ENCODE data around the gene BCAN.
"Not testable (repeated sequence)": the region's sequence is repeated elsewhere in the genome, so short reads cannot be mapped to it uniquely, and the experiment has no call there.

The BCAN gene

GRCh38 chr1:156629823-156630449 lies 12.0 kb upstream of the BCAN start:
- Histone ChIP-seq H3K9me3 (ENCODE audit: control insufficient read depth, insufficient read depth, low read length) (no peaks in the 10 kb centered on the region), H3K27me3 (ENCODE audit: control insufficient read depth, insufficient read depth, low read length) (peaks cover 22% of the 10 kb centered on the region)

DNA sequence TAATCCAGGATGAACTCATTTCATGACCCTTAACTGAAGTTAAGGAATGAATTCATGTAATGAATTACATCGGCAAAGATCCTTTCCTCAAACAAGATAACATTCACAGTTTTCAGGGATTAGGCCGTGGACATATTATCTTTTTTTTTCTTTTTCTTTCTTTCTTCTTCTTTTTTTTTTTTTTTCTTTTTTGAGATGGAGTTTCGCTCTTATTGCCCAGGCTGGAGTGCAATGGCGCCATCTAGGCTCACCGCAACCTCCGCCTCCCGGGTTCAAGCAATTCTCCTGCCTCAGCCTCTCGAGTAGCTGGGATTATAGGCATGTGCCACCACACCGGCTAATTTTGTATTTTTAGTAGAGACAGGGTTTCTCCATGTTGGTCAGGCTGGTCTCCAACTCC lies 10.8 kb upstream of the BCAN start:
- H3K9me3 ChIP-seq (ENCODE audit: control insufficient read depth, insufficient read depth, low read length); H3K4me3 ChIP-seq (ENCODE audit: low read depth, low read length); H3K36me3 ChIP-seq (ENCODE audit: control insufficient read depth, insufficient read depth, low read length); H3K9ac ChIP-seq (ENCODE audit: low read depth, low read length); H3K27ac ChIP-seq (ENCODE audit: low read depth, low read length); H3K4me1 ChIP-seq (ENCODE audit: control insufficient read depth, insufficient read depth, low read length): not testable (repeated sequence)
- H3K27me3 ChIP-seq (ENCODE audit: control insufficient read depth, insufficient read depth, low read length) = peaks cover 10% of the 10 kb centered on the region

More at GRCh38 chr1:156629823-156630449, 12.0 kb upstream of the BCAN start:
- no peak overlapping the region for H3K27ac ChIP-seq (ENCODE audit: low read depth, low read length)
- peaks cover 3% of the 10 kb centered on the region for H3K4me1 ChIP-seq (ENCODE audit: control insufficient read depth, insufficient read depth, low read length)
- no peak overlapping the region for H3K4me3 ChIP-seq (ENCODE audit: low read depth, low read length)
- H3K9ac ChIP-seq (ENCODE audit: low read depth, low read length) = no peak overlapping the region
- no peaks in the 10 kb centered on the region for H3K36me3 ChIP-seq (ENCODE audit: control insufficient read depth, insufficient read depth, low read length)

GRCh38 chr1:156632355-156632754 lies 9.6 kb upstream of the BCAN start:
- no peak overlapping the region for H3K4me3 ChIP-seq (ENCODE audit: low read depth, low read length)

GRCh38 chr1:156638189-156638985 lies 3.5 kb upstream of the BCAN start:
- no peaks in the 10 kb centered on the region for H3K36me3 ChIP-seq (ENCODE audit: control insufficient read depth, insufficient read depth, low read length)
- H3K9me3 ChIP-seq (ENCODE audit: control insufficient read depth, insufficient read depth, low read length) = no peaks in the 10 kb centered on the region

More at GRCh38 chr1:156632355-156632754, 9.6 kb upstream of the BCAN start:
- Histone ChIP-seq H3K9ac (ENCODE audit: low read depth, low read length) (no peak overlapping the region), H3K27ac (ENCODE audit: low read depth, low read length) (no peak overlapping the region), H3K27me3 (ENCODE audit: control insufficient read depth, insufficient read depth, low read length) (peaks cover 4% of the 10 kb centered on the region; the same call in 1 of the 2 replicates), H3K4me1 (ENCODE audit: control insufficient read depth, insufficient read depth, low read length) (no peaks in the 10 kb centered on the region), H3K36me3 (ENCODE audit: control insufficient read depth, insufficient read depth, low read length) (no peaks in the 10 kb centered on the region), H3K9me3 (ENCODE audit: control insufficient read depth, insufficient read depth, low read length) (no peaks in the 10 kb centered on the region)

DNA sequence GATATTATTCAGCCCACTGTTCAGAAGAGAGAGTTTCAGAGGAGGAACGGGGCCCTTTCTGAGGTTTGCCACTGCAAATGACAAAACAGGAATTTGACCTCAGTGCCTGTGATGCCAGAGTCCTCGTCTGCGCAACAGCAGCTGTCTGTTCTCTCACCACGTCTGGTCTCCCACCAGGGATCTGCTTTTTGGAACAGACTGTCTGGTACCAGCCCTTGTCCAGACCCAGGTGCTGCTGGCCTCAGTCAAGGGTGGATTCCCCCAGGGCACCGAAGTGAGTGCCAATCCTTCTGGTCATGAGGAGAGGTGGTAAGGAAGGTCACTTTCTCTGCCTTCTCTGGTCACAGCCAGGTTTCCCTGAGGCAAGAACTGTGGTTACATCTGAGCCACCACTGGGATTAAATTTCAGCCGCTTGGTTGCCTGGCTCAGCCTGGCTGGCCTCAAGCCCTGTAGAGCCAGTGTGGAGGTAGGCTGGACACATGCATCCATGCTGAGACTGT lies 2.3 kb upstream of the BCAN start:
- no peak overlapping the region for H3K9ac ChIP-seq (ENCODE audit: low read depth, low read length)
- H3K27me3 ChIP-seq (ENCODE audit: control insufficient read depth, insufficient read depth, low read length) = peaks cover 68% of the 10 kb centered on the region

More at GRCh38 chr1:156638189-156638985, 3.5 kb upstream of the BCAN start:
- no peak overlapping the region for H3K27ac ChIP-seq (ENCODE audit: low read depth, low read length)
- H3K27me3 ChIP-seq (ENCODE audit: control insufficient read depth, insufficient read depth, low read length) = peaks cover 56% of the 10 kb centered on the region
- peaks cover 17% of the 10 kb centered on the region; the same call in 1 of the 2 replicates for H3K4me1 ChIP-seq (ENCODE audit: control insufficient read depth, insufficient read depth, low read length)
- no peak overlapping the region for H3K9ac ChIP-seq (ENCODE audit: low read depth, low read length)
- H3K4me3 ChIP-seq (ENCODE audit: low read depth, low read length) = no peak overlapping the region

DNA sequence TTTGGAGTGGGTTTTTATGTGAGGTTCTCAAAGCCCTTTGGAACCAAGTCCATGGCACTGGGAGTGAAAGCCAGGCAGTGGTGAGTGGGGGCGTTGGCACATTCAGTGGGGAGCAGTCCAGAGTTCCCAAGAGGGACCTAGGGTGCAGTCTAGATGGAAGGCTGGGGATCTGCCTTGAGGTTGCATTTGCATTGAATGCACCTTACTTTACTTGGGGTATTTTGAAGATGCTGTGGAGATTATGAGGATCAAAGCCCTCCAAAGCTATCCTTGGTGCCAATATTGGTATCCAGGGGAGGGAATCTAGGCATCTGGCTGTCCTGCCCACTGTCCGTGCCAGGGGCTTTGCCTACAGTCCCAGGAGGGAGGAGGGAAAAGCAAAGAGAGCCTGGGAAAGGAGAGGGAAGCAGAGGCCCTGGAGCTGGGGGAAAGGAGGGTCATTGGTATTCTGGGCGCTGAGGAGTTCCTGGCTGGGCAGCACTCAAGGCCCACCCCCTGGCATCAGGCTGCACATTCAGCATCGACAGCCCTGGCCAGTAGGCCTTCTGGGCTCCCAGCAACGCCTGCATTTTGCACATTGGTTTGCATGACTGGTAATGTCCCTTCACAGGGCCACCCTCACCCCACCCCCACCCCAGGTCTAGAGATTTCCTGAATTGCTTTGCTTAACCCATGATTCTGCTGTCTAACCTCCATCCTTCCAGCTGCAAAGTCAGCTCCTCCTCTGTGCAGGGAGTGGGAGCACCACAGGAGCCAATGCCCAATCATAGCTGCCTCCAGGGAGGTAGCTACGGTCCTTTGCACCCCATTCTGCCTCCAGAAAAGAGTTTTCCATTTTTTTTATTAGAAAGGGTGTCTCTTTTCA lies 843 bp upstream of the BCAN start:
- Histone ChIP-seq H3K27me3 (ENCODE audit: control insufficient read depth, insufficient read depth, low read length) (peaks cover 81% of the 10 kb centered on the region), H3K9ac (ENCODE audit: low read depth, low read length) (no peak overlapping the region), H3K9me3 (ENCODE audit: control insufficient read depth, insufficient read depth, low read length) (no peaks in the 10 kb centered on the region), H3K36me3 (ENCODE audit: control insufficient read depth, insufficient read depth, low read length) (no peaks in the 10 kb centered on the region), H3K4me1 (ENCODE audit: control insufficient read depth, insufficient read depth, low read length) (peaks cover 17% of the 10 kb centered on the region; the same call in 1 of the 2 replicates), H3K27ac (ENCODE audit: low read depth, low read length) (no peak overlapping the region), H3K4me3 (ENCODE audit: low read depth, low read length) (peak overlapping the region; percentile 67)

More for the DNA sequence above, 2.3 kb upstream of the BCAN start:
- Histone ChIP-seq H3K4me3 (ENCODE audit: low read depth, low read length) (no peak overlapping the region), H3K36me3 (ENCODE audit: control insufficient read depth, insufficient read depth, low read length) (no peaks in the 10 kb centered on the region), H3K9me3 (ENCODE audit: control insufficient read depth, insufficient read depth, low read length) (no peaks in the 10 kb centered on the region), H3K4me1 (ENCODE audit: control insufficient read depth, insufficient read depth, low read length) (peaks cover 17% of the 10 kb centered on the region; the same call in 1 of the 2 replicates), H3K27ac (ENCODE audit: low read depth, low read length) (no peak overlapping the region)

DNA sequence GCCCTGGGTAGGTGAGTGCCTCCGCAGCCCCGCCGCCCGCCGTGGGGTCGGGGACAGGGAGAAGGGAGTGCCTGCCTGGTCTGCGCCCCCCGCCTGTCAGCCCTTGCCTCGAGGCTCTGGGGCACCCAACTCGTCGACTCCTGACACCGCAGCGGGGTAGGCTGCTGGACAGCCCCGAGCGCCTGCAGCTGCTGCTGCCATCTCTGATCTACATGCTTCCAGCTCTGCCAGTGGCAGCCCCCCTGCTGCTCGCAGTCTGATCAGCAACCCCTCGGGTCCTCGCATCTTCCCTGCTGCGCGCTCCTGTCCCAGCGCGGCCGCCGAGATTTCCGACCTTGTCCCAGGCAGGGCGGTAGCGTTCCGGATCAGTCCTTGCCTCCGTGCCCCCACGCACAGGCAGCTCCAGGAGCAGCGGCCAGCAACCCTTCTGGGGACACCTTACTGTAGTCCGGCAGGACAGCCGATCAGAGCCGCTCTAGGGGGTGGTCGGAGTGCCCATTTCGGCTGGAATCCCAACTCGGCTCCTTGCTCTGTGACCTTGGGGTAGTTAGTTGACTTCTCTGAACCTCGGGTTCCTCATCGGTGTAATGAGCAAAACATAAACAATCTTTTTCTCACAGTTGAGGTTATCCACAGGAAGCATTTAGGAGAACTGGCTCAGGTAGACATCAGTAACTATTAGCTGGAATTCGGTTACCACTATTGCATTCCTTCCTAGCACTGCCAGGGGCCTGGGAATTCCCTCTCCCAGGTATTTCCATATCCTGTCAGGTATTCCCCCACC lies 540 bp downstream of the BCAN start:
- Histone ChIP-seq H3K9ac (ENCODE audit: low read depth, low read length) (no peak overlapping the region), H3K36me3 (ENCODE audit: control insufficient read depth, insufficient read depth, low read length) (no peaks in the 10 kb centered on the region), H3K4me3 (ENCODE audit: low read depth, low read length) (peak overlapping the region; percentile 67), H3K4me1 (ENCODE audit: control insufficient read depth, insufficient read depth, low read length) (peaks cover 17% of the 10 kb centered on the region; the same call in 1 of the 2 replicates), H3K27me3 (ENCODE audit: control insufficient read depth, insufficient read depth, low read length) (peaks cover 84% of the 10 kb centered on the region), H3K9me3 (ENCODE audit: control insufficient read depth, insufficient read depth, low read length) (no peaks in the 10 kb centered on the region), H3K27ac (ENCODE audit: low read depth, low read length) (no peak overlapping the region)

DNA sequence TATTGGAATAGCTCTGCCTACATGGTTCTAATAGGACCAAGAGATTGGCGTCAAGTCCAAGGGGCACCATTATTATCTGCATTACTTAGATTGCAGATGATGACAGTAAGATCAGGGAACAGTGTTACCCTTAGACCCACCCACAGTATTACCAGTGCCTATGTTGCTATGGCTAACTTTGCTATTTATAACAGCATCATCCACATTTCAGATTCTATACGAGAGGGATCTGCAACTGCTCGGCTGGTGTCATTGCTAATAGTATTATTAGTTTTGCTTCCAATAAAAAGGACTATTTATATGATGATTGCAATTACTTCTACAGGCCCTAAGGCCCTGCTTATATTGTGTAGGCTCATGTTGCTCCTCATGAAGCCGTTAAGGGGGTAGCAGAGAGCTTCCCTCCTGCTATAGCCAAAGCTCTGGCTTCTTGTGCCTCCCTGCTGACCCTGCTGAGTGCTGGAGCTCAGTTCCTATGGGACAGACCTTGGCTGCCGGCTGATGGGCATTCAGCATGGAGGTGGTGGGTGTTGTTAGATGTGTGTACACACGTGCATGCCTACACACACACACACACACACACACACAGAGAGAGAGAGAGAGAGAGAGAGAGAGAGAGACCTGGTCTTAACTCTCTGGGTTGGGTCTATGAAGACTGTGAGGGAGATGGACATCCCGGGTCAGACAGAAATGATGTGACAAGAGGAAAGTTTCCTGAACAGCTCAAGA lies 1.3 kb downstream of the BCAN start:
- peaks cover 17% of the 10 kb centered on the region; the same call in 1 of the 2 replicates for H3K4me1 ChIP-seq (ENCODE audit: control insufficient read depth, insufficient read depth, low read length)
- H3K27me3 ChIP-seq (ENCODE audit: control insufficient read depth, insufficient read depth, low read length) = peaks cover 85% of the 10 kb centered on the region
- H3K36me3 ChIP-seq (ENCODE audit: control insufficient read depth, insufficient read depth, low read length) = no peaks in the 10 kb centered on the region
- no peak overlapping the region; the same call in 1 of the 2 replicates for H3K4me3 ChIP-seq (ENCODE audit: low read depth, low read length)
- no peak overlapping the region for H3K9ac ChIP-seq (ENCODE audit: low read depth, low read length)
- no peaks in the 10 kb centered on the region for H3K9me3 ChIP-seq (ENCODE audit: control insufficient read depth, insufficient read depth, low read length)
- H3K27ac ChIP-seq (ENCODE audit: low read depth, low read length) = no peak overlapping the region

DNA sequence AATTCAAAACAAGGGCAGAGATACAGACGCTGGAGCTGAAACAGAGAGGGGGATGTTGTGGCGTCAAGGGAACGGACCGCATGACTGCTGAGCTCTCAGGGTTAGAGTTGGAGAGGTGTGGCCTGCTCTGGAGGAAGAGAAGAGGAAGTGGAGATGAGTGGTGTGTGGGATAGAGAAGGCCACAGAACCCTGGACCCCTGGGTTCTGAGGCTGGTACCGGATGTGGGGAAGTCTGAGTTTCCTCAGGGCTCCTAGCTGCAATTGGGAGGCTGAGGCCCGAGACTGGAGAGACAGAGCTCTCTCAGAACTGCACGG lies 1.8 kb downstream of the BCAN start:
- H3K27me3 ChIP-seq (ENCODE audit: control insufficient read depth, insufficient read depth, low read length) = peaks cover 80% of the 10 kb centered on the region
- no peak overlapping the region for H3K4me3 ChIP-seq (ENCODE audit: low read depth, low read length)
- H3K27ac ChIP-seq (ENCODE audit: low read depth, low read length) = no peak overlapping the region
- no peak overlapping the region for H3K9ac ChIP-seq (ENCODE audit: low read depth, low read length)
- H3K9me3 ChIP-seq (ENCODE audit: control insufficient read depth, insufficient read depth, low read length) = no peaks in the 10 kb centered on the region
- peaks cover 17% of the 10 kb centered on the region; the same call in 1 of the 2 replicates for H3K4me1 ChIP-seq (ENCODE audit: control insufficient read depth, insufficient read depth, low read length)
- no peaks in the 10 kb centered on the region for H3K36me3 ChIP-seq (ENCODE audit: control insufficient read depth, insufficient read depth, low read length)

All from HUES48 (cell line).